Activated T-cell treated with anti-CD3 and anti-CD28 coated beads, Interleukin-2, amount 50 U/mL, for 4 hours (primary cell): ENCODE results near the gene DMBX1. TPM values are rescaled to one million over a fixed set of nuclear protein-coding genes. Genes with fewer than 3 reads are reported as not detected.
A peak's percentile ranks its signal among the peaks of the same experiment; 100 is the strongest.

Source experiments
- ATAC-seq, 2 donors: fragments of 200-7000 bp; cut with Tn5 transposase; one replicate each; pipeline ENCODE4 v1.10.0; 2021
- DNase-seq: peaks from one replicate; pipeline ENCODE4 v3.0.0-alpha.2; 2020
- H3K27me3 Mint-ChIP-seq: one replicate; pipeline ENCODE4 v1.8.0; 2021; ENCODE audit warnings: low read depth, mixed read lengths
- H3K36me3 Mint-ChIP-seq: one replicate; pipeline ENCODE4 v1.8.0; 2022; ENCODE audit warnings: mixed read lengths; ENCODE audit not compliant: insufficient read depth
- H3K4me1 Mint-ChIP-seq: one replicate; pipeline ENCODE4 v1.8.0; 2021; ENCODE audit warnings: low read depth, mixed read lengths
- H3K4me3 Mint-ChIP-seq: one replicate; pipeline ENCODE4 v1.8.0; 2021; ENCODE audit warnings: mild to moderate bottlenecking, moderate library complexity, mixed read lengths
- H3K9me3 Mint-ChIP-seq: one replicate; pipeline ENCODE4 v1.8.0; 2021; ENCODE audit warnings: mixed read lengths
- total RNA-seq, 3 donors: library from RNA; stranded (reverse); gene quantifications; one replicate each; pipeline ENCODE4 v1.2.1, GENCODE V29; 2021

The DMBX1 gene
- total RNA-seq, 3 donors from 2014 or later: not detected

- H3K36me3 Mint-ChIP-seq: no peaks in the 10 kb centered on the region
- no peak for ATAC-seq
- H3K27me3 Mint-ChIP-seq: peaks cover 31% of the 10 kb centered on the region
- peaks cover 13% of the 10 kb centered on the region for H3K4me1 Mint-ChIP-seq
- no peak for DNase-seq
- H3K9me3 Mint-ChIP-seq: no peaks in the 10 kb centered on the region
- no peak overlapping the region for H3K4me3 Mint-ChIP-seq
Observed at GRCh38 chr1:46526691-46527291, 37.2 kb downstream of the DMBX1 start.

DNA sequence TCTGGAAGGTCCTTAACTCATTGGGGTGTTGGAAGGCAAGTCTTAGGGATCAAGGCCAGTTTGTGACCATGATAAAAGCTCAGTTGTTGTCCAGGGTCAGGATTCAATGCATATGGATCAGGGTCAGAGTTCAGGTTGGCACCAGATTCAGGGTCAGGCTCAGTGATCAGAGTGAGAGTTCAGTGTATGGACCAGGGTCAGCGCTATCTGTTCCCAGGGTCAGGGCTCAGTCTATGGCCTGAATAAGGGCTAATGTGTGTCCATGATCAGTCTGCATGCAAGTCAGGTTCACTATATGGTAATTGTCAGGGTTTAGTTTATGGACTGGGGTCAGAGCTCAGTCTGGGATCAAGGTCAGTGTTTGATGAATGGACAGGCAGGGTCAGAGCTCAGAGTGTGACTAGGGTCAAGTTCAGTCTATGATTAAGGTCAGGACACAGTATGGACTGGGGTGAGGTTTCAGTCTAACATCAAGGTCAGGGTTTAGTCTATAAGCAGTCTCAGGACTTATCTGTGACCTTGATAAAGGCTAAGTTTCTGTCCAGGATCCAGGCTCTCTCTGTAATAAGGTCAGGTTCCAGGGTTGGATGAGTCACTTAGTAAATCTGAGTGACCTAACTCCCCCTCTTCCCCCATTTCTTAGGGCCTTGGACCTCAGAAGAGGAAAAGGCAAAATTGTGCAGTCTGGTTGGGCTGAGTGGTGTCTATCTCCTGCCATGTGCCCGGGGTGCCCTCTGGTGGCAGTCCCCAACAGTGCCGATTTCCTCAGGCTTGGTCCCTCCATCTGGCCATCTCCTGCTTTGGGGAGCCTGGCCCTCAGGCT lies 38.0 kb downstream of the DMBX1 start:
- H3K9me3 Mint-ChIP-seq: no peaks in the 10 kb centered on the region
- DNase-seq: peak; percentile 65
- H3K27me3 Mint-ChIP-seq: peaks cover 31% of the 10 kb centered on the region
- H3K4me3 Mint-ChIP-seq: no peak overlapping the region
- peak; percentile 63 to 67 for ATAC-seq
- H3K36me3 Mint-ChIP-seq: no peaks in the 10 kb centered on the region
- H3K4me1 Mint-ChIP-seq: peaks cover 6% of the 10 kb centered on the region

- Mint-ChIP-seq H3K4me3 (no peak overlapping the region), H3K4me1 (peaks cover 5% of the 10 kb centered on the region), H3K27me3 (peaks cover 31% of the 10 kb centered on the region), H3K9me3 (no peaks in the 10 kb centered on the region), H3K36me3 (no peaks in the 10 kb centered on the region)
- DNase-seq: no peak
- no peak for ATAC-seq
Observed at GRCh38 chr1:46528297-46528955, 38.8 kb downstream of the DMBX1 start.

- DNase-seq (no peak), ATAC-seq (no peak)
- Mint-ChIP-seq H3K4me1 (peaks cover 9% of the 10 kb centered on the region), H3K27me3 (peaks cover 31% of the 10 kb centered on the region), H3K4me3 (no peak overlapping the region), H3K36me3 (no peaks in the 10 kb centered on the region), H3K9me3 (no peaks in the 10 kb centered on the region)
Observed at GRCh38 chr1:46529031-46529630, 39.5 kb downstream of the DMBX1 start.

DNA sequence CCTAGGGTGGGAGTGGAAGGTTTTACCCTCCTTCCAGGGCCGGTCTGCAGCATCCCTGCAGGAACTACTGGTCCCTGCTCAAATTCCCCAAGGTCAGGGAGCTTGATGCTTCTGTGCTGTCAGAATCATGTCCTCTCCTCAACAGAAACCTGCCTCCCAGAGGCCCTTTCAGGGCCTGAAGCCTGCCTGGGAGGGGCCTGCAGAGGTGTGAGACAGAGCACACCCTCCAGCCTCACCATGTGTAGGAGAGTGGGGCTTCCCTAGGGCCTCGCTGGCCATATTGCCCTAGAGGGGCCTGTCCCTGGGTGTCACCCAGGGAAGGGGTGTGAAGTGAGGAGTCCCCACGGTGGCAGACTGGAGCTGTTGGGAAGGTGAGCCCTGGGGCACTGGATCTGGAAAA lies 40.7 kb downstream of the DMBX1 start:
- no peak for DNase-seq
- ATAC-seq: no peak
- Mint-ChIP-seq H3K27me3 (peaks cover 26% of the 10 kb centered on the region), H3K4me3 (no peak overlapping the region), H3K36me3 (no peaks in the 10 kb centered on the region), H3K4me1 (peaks cover 9% of the 10 kb centered on the region), H3K9me3 (no peaks in the 10 kb centered on the region)

GRCh38 chr1:46530791-46531409 lies 41.3 kb downstream of the DMBX1 start:
- no peak for ATAC-seq
- Mint-ChIP-seq H3K4me1 (peaks cover 9% of the 10 kb centered on the region), H3K36me3 (no peaks in the 10 kb centered on the region), H3K9me3 (no peaks in the 10 kb centered on the region), H3K27me3 (peaks cover 22% of the 10 kb centered on the region), H3K4me3 (no peak overlapping the region)
- no peak for DNase-seq

- Mint-ChIP-seq H3K27me3 (peaks cover 23% of the 10 kb centered on the region), H3K4me3 (no peak overlapping the region)
Observed at GRCh38 chr1:46532095-46532494, 42.5 kb downstream of the DMBX1 start.

GRCh38 chr1:46532498-46533178 lies 43.0 kb downstream of the DMBX1 start:
- Mint-ChIP-seq H3K27me3 (peaks cover 20% of the 10 kb centered on the region), H3K4me3 (peak overlapping the region; percentile 60), H3K9me3 (no peaks in the 10 kb centered on the region), H3K36me3 (no peaks in the 10 kb centered on the region), H3K4me1 (peaks cover 9% of the 10 kb centered on the region)
- ATAC-seq: peak; percentile 82 to 88
- peak; percentile 68 for DNase-seq

More at GRCh38 chr1:46532095-46532494, 42.5 kb downstream of the DMBX1 start:
- Mint-ChIP-seq H3K4me1 (peaks cover 9% of the 10 kb centered on the region), H3K9me3 (no peaks in the 10 kb centered on the region), H3K36me3 (no peaks in the 10 kb centered on the region)
- DNase-seq (no peak), ATAC-seq (no peak)

DNA sequence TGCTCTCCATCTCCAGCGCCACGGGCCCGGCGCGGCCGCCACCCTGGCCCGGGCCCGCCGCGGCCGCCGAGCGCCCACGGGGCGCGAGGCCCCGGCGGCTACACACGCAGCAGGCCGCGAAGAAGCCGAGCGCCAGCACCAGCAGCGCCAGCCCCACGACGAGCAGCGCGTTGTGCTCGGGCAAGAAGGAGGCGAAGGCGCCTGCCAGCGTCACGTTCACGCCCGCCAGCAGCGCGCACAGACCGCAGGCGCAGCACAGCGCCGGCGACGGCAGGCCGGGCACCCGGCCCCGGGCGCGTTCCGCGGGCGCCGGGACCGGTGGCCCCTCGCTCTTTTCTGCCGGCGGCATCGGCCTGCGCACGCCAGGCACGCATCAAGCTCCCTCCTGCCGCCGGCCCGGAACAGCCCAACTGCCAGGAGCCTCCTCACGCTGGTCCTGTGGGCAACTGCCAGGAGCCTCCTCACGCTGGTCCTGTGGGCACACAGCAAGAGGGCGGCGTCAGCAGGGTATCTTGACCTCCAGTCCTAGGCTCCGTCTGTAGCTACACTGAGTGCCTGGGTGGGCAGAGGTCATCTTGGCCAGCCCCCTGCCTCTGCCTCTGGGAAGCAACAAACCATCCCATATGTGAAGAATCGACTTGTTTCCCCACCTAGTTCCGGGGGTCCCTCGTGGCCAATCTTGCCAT lies 43.7 kb downstream of the DMBX1 start:
- ATAC-seq (peak; percentile 82 to 83), DNase-seq (peak; percentile 49)
- Mint-ChIP-seq H3K4me3 (peak overlapping the region; percentile 65), H3K4me1 (peaks cover 9% of the 10 kb centered on the region), H3K9me3 (no peaks in the 10 kb centered on the region), H3K36me3 (no peaks in the 10 kb centered on the region), H3K27me3 (peaks cover 16% of the 10 kb centered on the region)

DNA sequence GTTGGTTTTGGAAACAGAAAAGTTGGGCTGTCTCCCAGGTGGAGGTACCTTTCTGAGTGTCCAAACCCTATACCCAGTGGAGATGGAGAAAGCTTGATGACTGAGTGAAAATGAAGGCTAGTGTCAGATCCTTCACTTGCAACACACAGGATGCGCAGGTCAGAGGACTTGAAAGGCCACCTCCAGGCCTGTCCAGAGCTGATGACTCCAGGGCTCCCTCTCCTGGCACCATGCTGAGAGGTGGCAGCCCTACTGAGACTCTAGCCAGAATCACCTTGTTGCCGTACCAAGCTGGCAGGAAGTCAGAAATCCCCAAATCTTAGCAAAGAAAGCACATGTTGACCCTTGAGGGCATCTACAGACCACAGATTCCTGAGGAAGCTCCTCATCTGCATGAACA lies 45.4 kb downstream of the DMBX1 start:
- ATAC-seq (no peak), DNase-seq (no peak)
- H3K9me3 Mint-ChIP-seq: no peaks in the 10 kb centered on the region
- H3K27me3 Mint-ChIP-seq: peaks cover 6% of the 10 kb centered on the region
- H3K4me3 Mint-ChIP-seq: no peak overlapping the region
- peaks cover 6% of the 10 kb centered on the region for H3K4me1 Mint-ChIP-seq
- no peaks in the 10 kb centered on the region for H3K36me3 Mint-ChIP-seq

- H3K27me3 Mint-ChIP-seq: peaks cover 9% of the 10 kb centered on the region
- H3K36me3 Mint-ChIP-seq: no peaks in the 10 kb centered on the region
- H3K4me3 Mint-ChIP-seq: no peak overlapping the region
- ATAC-seq: no peak
- no peak for DNase-seq
- H3K9me3 Mint-ChIP-seq: no peaks in the 10 kb centered on the region
- H3K4me1 Mint-ChIP-seq: peaks cover 6% of the 10 kb centered on the region
Observed at GRCh38 chr1:46536527-46536926, 46.9 kb downstream of the DMBX1 start.

DNA sequence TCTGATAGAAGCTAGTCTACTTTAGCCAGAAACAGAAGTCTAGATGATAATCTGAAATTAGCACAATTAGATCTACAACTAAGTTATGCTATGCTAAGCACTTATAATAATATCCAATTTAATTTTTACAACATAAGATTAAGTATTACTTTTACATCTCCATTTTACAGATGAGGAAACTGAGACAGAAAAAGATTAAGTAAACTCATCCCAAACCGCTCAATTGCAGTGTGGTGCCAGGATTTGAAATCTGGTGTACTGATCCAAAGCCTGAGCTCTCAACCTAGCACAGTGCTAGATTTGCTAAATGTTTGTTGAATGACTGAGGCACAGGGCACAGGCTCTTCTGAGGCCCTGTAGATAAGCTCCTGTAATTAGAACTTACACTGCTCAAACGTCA lies 48.0 kb downstream of the DMBX1 start:
- ATAC-seq (no peak), DNase-seq (no peak)
- Mint-ChIP-seq H3K4me1 (peaks cover 5% of the 10 kb centered on the region), H3K4me3 (no peak overlapping the region), H3K36me3 (no peaks in the 10 kb centered on the region), H3K27me3 (peaks cover 13% of the 10 kb centered on the region), H3K9me3 (no peaks in the 10 kb centered on the region)

DNA sequence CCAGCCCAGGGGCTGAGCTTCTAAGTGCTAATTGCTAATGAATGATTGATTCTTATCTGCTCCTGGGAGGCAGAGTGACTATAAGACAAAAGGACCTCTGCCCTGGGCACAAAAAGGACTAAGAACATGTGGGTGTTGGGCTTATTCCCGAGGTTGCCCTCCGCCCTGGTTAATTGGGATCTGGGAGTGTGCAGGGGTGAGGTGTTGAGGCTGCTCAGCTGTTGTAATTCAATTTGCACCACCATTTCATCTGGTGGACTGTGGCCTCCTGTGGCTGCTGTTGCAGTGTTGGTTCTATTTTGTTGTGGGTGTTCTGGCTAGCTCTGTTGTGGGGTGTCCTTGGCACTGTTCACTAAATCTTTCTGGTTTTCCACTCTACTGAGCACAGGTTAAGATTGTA lies 48.5 kb downstream of the DMBX1 start:
- Mint-ChIP-seq H3K4me3 (no peak overlapping the region), H3K36me3 (no peaks in the 10 kb centered on the region), H3K27me3 (peaks cover 17% of the 10 kb centered on the region), H3K4me1 (peaks cover 4% of the 10 kb centered on the region), H3K9me3 (no peaks in the 10 kb centered on the region)
- ATAC-seq (no peak), DNase-seq (no peak)
